ENCODE results near the gene ZNF823.

GRCh38 chr19:11710313-11710712 is 28.4 kb downstream of the ZNF823 start:
- TF ChIP-seq, protein P1, sequence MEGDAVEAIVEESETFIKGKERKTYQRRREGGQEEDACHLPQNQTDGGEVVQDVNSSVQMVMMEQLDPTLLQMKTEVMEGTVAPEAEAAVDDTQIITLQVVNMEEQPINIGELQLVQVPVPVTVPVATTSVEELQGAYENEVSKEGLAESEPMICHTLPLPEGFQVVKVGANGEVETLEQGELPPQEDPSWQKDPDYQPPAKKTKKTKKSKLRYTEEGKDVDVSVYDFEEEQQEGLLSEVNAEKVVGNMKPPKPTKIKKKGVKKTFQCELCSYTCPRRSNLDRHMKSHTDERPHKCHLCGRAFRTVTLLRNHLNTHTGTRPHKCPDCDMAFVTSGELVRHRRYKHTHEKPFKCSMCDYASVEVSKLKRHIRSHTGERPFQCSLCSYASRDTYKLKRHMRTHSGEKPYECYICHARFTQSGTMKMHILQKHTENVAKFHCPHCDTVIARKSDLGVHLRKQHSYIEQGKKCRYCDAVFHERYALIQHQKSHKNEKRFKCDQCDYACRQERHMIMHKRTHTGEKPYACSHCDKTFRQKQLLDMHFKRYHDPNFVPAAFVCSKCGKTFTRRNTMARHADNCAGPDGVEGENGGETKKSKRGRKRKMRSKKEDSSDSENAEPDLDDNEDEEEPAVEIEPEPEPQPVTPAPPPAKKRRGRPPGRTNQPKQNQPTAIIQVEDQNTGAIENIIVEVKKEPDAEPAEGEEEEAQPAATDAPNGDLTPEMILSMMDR (IDR thresholded peaks at IDR 0.05), result no peak
- no peak for TF ChIP-seq POLR2A (IDR thresholded peaks at IDR 0.05)
- TF ChIP-seq EP300 (IDR thresholded peaks at IDR 0.05), result no peak
- TF ChIP-seq POLR2AphosphoS5 (IDR thresholded peaks at IDR 0.05), result no peak

Data from upper lobe of left lung (tissue), 4 donors.